HG03469 (cell line): Measurements from ENCODE around the gene MRPL36.
"Not testable (repeated sequence)": the region's sequence is repeated elsewhere in the genome, so short reads cannot be mapped to it uniquely, and the experiment has no call there.

Experiments
- ATAC-seq: cut with Tn5 transposase; IDR thresholded peaks from one replicate; pipeline ENCODE4 v1.9.1; 2021; ENCODE audit warnings: mild to moderate bottlenecking, moderate library complexity, moderate number of reproducible peaks; ENCODE audit not compliant: unreplicated experiment

Gene MRPL36

GRCh38 chr5:1799602-1800471, at the start of gene MRPL36:
MRPL36 (minus strand) TSS chr5:1799837; CDS start chr5:1798935, 902 bp downstream.
- peak; percentile 32 for ATAC-seq

- no peak for ATAC-seq
Measured at GRCh38 chr5:1847611-1848010, 48.0 kb upstream of the MRPL36 start.

DNA sequence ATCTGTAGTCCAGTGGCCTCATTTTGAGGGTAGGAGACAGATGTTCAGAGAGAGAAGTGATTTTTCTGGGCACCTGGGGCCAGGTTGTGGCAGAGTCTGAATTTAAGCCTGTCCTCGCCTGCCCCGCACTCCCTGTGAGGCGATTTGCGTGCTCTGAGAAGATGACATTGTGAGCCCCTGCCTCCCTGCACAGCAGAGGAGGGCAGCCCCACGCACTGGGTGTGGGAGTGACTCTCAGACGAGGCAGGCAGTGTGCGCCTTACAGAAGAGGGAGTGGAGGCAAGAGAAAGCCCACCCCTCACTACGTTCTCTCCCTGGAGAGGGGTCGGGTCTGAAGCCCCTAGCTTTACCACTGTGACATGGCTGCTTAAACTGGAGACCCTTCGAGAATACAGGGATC, 47.4 kb upstream of the MRPL36 start:
- no peak for ATAC-seq

GRCh38 chr5:1846583-1846982, 46.9 kb upstream of the MRPL36 start:
- no peak for ATAC-seq

GRCh38 chr5:1845696-1846095, 46.1 kb upstream of the MRPL36 start:
- ATAC-seq = no peak

GRCh38 chr5:1844708-1845436, 45.2 kb upstream of the MRPL36 start:
- no peak for ATAC-seq

DNA sequence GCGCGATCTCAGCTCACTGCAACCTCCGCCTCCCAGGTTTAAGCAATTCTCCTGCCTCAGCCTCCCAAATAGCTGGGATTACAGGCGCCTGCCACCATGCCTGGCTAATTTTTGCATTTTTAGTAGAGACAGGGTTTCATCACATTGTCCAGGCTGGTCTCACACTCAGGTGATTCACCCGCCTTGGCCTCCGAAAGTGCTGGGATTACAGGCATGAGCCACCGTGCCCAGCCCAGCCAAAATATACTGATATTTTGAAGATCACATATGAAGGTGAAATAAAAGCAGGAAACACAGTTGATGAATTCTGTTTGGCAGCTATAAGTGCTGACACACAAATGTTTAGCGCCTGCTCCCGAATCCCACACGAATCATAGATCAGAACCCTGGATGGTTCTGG, 44.1 kb upstream of the MRPL36 start:
- ATAC-seq = not testable (repeated sequence)

- ATAC-seq = no peak
Measured at GRCh38 chr5:1842004-1842819, 42.6 kb upstream of the MRPL36 start.

DNA sequence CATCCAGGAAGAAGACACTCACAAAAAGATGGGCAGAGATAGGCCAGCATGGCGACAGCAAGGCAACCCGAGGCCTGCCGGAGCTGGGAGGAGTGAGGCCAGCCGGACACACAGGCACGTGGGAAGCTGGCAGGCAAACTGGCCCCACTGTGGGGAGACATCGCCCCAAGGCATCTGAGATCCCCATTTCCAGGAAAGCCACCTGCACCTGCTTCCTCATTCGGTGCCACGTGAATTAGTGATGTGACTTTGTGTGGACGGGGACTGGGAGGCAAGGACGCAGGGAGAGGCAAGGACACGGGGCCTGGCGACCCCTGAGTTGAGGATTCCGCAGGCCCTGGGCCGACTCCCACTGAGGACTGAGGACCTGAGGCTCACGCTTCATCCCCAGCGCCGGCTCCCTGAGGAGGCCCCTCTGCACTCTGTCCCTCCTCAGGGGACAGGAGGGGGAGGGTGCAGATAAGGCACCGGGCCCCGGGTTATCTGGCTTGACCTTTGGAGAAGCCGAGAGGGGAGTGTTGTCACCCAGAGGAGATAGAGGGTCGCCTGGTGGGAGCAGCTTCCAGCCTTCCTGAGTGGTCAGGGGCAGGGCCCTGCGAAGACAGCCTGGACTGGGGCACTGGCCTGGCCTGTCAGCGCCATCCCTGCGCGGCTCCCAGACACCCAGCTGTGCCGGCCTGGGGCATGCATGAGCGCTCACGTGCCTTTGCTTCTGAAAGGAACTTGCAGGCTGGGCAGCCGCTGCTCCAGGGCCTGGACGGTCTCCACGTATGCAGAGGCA, 41.3 kb upstream of the MRPL36 start:
- ATAC-seq = no peak

DNA sequence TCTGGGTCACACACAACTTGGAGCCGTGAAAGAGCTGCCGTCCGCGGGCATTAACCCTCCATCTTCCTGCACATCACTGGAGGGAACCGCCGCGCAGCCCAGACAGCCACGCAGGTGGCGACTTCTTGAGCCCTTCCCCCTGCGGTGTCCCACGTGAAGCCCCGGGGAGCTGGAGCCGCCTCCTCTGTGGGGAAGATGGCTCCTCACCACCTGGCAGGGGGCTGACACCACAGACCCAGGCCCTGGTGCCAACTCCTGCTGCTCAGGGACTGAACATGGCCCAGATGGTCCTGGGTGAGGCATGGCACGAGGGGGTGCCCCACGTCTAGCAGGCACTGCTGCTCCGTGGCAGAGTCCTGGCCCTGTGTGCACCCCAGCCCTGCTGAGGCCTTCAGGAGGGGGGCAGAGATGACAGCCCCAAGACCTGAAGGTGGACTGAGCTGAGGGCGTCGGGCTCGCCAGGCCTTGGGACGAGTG, 40.5 kb upstream of the MRPL36 start:
- ATAC-seq = no peak

DNA sequence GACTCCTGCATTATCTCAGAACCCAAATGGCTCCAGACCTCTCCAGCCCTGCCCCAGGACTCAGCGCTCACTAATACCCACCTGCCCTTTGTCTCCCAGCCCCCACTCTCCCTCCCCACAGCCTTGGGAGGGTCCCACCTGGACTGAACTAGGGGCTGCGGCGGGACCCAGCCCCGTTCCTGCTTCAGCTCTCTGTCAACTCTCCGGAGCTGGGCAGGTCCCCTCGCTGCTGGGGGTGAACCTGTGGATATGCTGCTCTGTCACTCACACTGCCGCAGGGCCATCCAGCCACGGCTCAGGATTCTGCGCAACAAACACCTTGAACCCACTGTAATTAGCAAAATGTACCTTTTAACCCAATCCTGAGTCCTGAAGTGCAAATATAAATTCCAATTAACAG, 38.4 kb upstream of the MRPL36 start:
- ATAC-seq = no peak

GRCh38 chr5:1836891-1837880, 37.5 kb upstream of the MRPL36 start:
- no peak for ATAC-seq

DNA sequence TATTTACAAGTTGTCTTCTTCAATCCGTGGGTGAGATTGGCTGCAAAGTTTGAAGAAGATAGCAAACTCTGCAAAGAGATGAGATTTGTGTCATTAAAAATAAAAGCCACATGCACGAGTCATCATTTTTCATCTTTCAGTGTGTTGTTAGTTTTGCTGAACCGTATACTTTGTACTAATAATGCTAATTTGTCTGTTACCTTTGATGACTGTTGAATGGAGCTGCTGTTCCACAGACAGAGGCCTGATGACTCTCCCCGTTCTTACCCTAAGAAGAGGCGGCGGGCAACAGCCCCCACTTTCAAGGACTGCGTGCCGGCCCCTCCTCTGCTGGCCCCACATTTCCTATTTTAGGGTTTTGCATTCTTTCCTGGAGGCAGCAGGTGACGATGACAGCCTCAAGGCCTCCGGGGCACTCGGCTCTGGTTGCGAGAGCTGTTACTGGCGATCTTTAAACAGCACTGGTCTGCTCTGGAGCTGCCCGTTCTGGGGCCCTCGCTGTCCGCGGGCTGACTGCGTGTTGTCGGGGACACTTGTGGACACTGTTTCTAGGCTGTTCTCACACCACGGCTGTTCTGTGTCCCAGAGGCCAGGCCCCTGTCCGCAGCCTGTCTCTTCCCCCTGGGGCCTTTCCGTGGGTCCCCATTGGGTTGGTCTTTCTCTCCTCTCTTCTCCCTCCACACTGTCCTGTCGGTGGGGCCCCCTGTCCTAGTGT, 36.7 kb upstream of the MRPL36 start:
- ATAC-seq = no peak

DNA sequence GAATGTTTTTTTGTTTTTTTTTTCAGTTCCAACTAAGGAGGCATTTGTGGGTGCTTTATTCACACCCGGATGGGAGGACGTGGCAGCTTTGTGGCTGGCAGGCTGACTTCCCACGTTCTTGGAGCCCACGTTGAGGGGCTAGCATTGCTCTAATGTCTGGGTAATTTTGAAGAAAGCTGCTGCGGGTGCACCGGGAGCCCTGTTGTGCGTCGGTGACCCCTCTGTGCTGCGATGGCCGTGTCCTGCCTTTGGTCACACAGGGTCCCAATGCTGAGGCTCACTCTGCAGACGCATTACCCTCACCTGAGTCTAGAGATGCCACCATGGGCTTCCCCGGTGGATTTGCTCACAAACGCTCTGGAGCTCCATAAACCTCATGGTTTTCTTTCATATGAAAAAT, 35.8 kb upstream of the MRPL36 start:
- ATAC-seq = no peak

DNA sequence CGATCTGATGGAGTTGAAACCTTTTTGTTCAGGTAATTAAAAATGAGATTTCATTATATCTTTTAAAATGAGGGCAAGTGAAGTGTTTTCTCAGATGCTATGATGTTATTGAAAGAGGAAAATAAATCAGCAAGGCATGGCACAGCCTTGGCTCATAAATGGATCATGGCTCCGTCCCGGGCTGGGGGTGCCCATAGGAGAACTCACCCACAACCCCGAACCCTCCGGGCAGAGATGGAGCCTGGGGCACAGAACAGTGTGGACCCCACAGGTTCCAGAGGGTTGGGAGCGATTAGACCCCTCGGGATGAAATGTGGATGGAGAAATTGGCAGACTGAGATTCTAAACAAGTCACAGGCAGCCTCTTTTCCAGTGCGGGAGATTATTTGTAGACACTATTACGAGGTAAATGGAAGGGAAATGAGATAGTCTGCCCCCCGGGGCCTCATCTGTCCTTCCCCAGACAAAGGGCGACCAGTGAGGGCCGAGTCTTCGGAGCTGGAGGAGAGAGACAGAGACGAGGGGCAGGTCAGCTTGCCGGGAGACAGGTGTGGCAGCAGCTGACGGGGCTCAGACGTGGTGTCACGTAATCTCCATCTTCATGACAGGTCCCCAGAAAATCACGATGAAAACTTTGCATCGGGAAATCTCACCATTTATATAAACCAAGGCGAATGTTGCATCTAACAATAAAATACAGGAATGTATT, 35.2 kb upstream of the MRPL36 start:
- no peak for ATAC-seq

DNA sequence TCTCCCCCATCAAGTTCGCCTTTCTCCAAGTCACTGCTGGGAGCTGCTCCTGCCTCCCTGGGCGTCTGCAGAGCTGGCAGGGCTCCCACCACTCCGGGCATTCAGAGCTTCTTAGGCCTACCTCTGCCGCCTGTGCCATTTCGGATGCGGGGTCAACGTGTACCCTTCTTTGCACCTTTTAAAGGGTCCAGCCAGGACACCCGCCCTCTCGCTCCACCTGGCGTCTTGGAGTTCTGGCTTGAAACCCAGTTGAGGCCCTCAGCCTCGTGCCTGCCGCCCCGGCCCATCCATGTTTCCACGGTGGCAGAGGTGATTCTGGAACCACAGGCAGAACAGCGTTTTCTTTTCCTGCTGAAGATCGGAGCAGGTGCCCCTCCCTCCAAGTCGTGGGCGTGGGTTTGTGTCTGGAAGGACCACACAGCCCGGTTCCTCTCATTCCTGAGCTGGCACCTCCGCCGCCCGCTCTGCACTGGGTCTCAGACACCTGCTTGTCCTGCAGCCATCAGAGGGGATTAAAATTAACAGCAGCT, 34.5 kb upstream of the MRPL36 start:
- ATAC-seq = no peak

DNA sequence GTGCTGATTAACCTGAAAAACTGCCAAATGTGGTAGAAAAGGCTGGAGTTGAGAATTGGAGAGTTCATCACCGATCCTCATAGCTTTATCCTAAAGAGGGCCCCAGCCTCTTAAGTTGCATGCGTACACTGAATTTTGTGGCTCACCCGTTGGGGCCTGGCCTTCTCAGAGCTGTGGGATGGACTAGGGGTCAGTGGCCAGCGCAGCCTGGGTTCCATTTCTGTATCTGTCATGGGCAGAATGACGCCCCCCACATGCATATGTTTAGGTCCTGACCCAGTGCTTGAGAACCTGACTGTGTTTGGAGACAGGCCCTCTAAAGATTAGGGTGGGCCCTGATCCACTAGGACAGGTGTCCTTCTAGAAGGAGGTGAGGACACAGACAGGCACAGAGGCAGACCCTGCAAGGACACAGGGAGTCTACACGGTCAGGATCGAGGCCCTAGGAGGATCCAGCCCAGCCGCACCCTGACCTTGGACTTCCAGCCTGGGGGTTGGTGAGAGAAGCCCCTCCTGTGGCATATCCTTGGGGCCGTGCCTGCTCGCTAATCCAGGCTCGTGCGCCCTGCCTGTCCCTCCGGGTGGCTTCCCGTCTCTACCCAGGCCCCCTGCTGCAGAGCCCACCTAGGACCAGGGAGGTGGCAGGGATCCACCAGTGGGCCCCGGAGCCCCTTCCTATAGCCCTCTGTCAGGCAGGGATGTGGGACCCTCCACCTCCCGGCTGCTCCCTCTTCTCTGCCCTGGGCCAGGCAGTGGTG, 33.8 kb upstream of the MRPL36 start:
- no peak for ATAC-seq
